Glutamatergic neuron (in vitro differentiated cells): ENCODE measurements around the gene PSMD5. TPM values are rescaled to one million over a fixed set of nuclear protein-coding genes. Genes with fewer than 3 reads are reported as not detected.
A peak's percentile ranks its signal among the peaks of the same experiment; 100 is the strongest.

Experiments used
- DNase-seq: peaks from one replicate; pipeline ENCODE4 v3.0.0; 2022
- H3K27ac Mint-ChIP-seq: one replicate; pipeline ENCODE4 v1.8.0; 2020; ENCODE audit warnings: mild to moderate bottlenecking, mixed read lengths, inconsistent platforms; ENCODE audit not compliant: unreplicated experiment
- H3K27me3 Mint-ChIP-seq: one replicate; pipeline ENCODE4 v1.8.0; 2020; ENCODE audit warnings: mild to moderate bottlenecking, moderate library complexity, mixed read lengths, inconsistent platforms; ENCODE audit not compliant: unreplicated experiment
- H3K36me3 Mint-ChIP-seq: one replicate; pipeline ENCODE4 v1.8.0; 2020; ENCODE audit warnings: mild to moderate bottlenecking, mixed read lengths, inconsistent platforms; ENCODE audit not compliant: unreplicated experiment
- H3K4me1 Mint-ChIP-seq: one replicate; pipeline ENCODE4 v1.8.0; 2020; ENCODE audit warnings: mild to moderate bottlenecking, low read depth, mixed read lengths, inconsistent platforms; ENCODE audit not compliant: unreplicated experiment
- H3K4me3 Mint-ChIP-seq: one replicate; pipeline ENCODE4 v1.8.0; 2020; ENCODE audit warnings: mild to moderate bottlenecking, mixed read lengths, inconsistent platforms; ENCODE audit not compliant: unreplicated experiment
- H3K9me3 Mint-ChIP-seq: one replicate; pipeline ENCODE4 v1.8.0; 2020; ENCODE audit warnings: mild to moderate bottlenecking, moderate library complexity, mixed read lengths, inconsistent platforms; ENCODE audit not compliant: unreplicated experiment
- total RNA-seq: library from RNA; stranded (reverse); fragmentation: NEBNext Ultra II Directional; extraction: Animal tissue kit (Norgen Biotek cat#: 25700); gene quantifications from one replicate; pipeline ENCODE4 v1.2.1, GENCODE V29; 2021; ENCODE audit not compliant: unreplicated experiment
- TF ChIP-seq, protein P1 (sequence below): fragments of 200-600 bp; sonication (generic); IDR thresholded peaks from one replicate; pipeline ENCODE4 v1.5.0; 2021; ENCODE audit not compliant: partially characterized antibody, unreplicated experiment

PSMD5 gene
- total RNA-seq, 1 donor from 2014 or later: 48.5 TPM

DNA sequence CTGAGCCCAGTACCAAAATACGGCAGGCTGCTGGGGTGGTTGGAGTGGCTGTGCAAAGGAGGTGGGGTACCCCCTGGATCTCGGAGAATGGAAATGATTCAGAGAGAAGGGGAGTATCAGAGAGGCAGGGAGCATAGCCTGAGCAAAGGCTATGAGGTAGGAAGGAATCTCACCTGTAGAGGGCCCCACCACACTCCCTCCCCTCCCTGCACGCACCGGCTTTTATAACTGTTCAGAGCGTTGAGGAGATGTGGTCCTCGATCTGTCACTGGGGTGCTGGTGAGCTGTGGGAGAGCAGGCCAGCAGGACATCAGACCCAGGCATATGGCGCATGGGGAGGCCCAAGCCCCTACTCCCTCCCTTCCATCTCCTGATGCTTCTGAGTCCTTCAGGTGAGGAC lies 21.1 kb upstream of the PSMD5 start:
- H3K9me3 Mint-ChIP-seq: peaks cover 3% of the 10 kb centered on the region
- peaks cover 10% of the 10 kb centered on the region for H3K4me1 Mint-ChIP-seq
- H3K36me3 Mint-ChIP-seq: no peaks in the 10 kb centered on the region
- TF ChIP-seq, protein P1, sequence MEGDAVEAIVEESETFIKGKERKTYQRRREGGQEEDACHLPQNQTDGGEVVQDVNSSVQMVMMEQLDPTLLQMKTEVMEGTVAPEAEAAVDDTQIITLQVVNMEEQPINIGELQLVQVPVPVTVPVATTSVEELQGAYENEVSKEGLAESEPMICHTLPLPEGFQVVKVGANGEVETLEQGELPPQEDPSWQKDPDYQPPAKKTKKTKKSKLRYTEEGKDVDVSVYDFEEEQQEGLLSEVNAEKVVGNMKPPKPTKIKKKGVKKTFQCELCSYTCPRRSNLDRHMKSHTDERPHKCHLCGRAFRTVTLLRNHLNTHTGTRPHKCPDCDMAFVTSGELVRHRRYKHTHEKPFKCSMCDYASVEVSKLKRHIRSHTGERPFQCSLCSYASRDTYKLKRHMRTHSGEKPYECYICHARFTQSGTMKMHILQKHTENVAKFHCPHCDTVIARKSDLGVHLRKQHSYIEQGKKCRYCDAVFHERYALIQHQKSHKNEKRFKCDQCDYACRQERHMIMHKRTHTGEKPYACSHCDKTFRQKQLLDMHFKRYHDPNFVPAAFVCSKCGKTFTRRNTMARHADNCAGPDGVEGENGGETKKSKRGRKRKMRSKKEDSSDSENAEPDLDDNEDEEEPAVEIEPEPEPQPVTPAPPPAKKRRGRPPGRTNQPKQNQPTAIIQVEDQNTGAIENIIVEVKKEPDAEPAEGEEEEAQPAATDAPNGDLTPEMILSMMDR: no peak
- H3K4me3 Mint-ChIP-seq: no peak overlapping the region
- H3K27me3 Mint-ChIP-seq: peaks cover 11% of the 10 kb centered on the region
- DNase-seq: no peak
- no peak overlapping the region for H3K27ac Mint-ChIP-seq

DNA sequence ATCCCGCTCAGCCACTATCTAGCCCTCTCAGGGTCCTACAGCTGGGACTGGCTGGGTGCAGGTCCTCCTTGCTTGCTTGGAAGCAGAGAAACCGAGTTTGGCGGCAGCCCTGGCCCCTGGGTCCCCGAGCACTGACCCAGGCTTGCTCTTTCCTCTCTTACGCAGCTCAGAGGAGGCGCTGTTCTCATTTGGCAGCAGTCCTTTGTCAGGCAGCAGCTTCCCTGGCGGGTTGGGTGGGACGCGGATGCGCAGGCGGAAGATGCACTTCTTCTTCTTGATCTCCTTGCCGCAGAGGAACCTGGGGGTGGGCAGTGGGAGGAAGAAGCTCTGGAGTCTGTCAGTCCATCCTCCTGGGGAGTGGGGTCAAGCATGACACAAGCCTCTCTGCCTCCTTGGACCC lies 19.7 kb upstream of the PSMD5 start:
- Mint-ChIP-seq H3K4me1 (peaks cover 13% of the 10 kb centered on the region), H3K36me3 (no peaks in the 10 kb centered on the region), H3K9me3 (no peaks in the 10 kb centered on the region), H3K27me3 (peaks cover 13% of the 10 kb centered on the region), H3K27ac (no peak overlapping the region), H3K4me3 (no peak overlapping the region)
- TF ChIP-seq, protein P1: no peak
- DNase-seq: no peak

DNA sequence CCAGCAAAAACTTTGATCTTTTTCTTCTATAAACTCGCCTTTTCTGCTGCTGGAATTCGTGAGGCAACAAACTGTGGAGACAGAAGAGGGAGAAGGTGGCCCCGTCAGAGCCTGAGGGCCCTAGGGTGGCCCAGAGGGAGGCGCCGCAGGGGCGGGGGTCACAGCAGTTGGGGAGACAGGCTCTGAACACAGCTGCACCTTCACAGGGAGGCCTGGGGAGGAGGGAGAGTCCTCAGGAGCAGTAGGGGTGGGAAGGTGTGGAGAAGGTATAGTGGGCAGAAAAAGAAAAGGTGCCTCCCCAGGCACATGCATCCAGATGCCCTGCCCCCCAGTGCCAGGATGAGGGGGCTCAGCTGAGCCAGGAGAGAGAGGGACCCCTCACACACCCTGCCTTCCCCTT lies 19.2 kb upstream of the PSMD5 start:
- Mint-ChIP-seq H3K36me3 (no peaks in the 10 kb centered on the region), H3K4me1 (peaks cover 13% of the 10 kb centered on the region), H3K4me3 (no peak overlapping the region), H3K27me3 (peaks cover 13% of the 10 kb centered on the region), H3K9me3 (no peaks in the 10 kb centered on the region), H3K27ac (no peak overlapping the region)
- TF ChIP-seq, protein P1: no peak
- DNase-seq: no peak

DNA sequence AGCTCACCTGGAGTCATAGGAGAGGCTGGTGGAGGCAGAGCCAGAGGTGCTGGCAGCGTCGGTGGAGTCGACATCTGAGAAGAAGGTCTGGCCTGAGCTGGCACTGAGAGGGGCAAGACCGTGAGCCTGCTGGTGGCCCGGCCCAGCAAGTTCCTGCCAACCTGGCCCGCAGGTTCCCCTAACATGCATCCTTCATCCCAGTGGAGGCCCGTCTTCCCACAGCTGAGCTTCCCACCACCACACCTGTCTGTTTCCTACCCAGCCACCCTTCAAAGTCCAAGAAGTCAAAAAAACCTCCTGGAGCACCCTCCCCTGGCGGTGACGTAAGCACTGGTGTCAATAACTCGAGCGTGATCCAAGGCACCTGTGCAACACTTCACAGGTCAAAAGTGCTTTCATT lies 17.4 kb upstream of the PSMD5 start:
- DNase-seq: no peak
- H3K27me3 Mint-ChIP-seq: peaks cover 13% of the 10 kb centered on the region
- TF ChIP-seq, protein P1: no peak
- H3K27ac Mint-ChIP-seq: no peak overlapping the region
- H3K36me3 Mint-ChIP-seq: no peaks in the 10 kb centered on the region
- no peak overlapping the region for H3K4me3 Mint-ChIP-seq
- peaks cover 12% of the 10 kb centered on the region for H3K4me1 Mint-ChIP-seq
- H3K9me3 Mint-ChIP-seq: no peaks in the 10 kb centered on the region

DNA sequence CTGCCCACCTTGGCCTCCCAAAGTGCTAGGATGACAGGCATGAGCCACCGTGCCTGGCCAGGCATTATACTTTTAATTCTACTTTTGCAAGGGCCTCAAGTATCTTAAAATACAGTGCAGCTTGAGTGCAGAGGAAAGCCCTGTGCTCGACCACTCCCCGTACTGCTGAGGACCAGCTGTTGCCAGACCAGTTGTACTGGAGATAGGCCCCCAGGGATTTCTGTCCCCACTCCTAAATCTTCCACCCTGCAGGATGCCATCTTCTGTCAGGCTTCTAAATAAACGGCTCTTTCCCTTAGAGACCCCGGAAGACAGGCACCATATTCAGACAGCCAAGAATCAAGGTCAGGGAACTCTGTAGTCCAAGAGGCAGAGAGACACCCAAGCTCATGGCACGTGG lies 16.6 kb upstream of the PSMD5 start:
- Mint-ChIP-seq H3K27ac (peak overlapping the region; percentile 52), H3K36me3 (no peaks in the 10 kb centered on the region), H3K4me3 (peak overlapping the region; percentile 46), H3K27me3 (peaks cover 13% of the 10 kb centered on the region), H3K4me1 (peaks cover 14% of the 10 kb centered on the region), H3K9me3 (no peaks in the 10 kb centered on the region)
- DNase-seq: no peak
- TF ChIP-seq, protein P1: no peak
